GM10847 (cell line): Measurements from ENCODE around the gene SSC5D.

Experiments
- POLR2A ChIP-seq: IDR thresholded peaks from 2 replicates; pipeline ENCODE4 v1.6.1; 2011; ENCODE audit not compliant: insufficient read length; ENCODE audit errors: extremely low read depth

The SSC5D gene

DNA sequence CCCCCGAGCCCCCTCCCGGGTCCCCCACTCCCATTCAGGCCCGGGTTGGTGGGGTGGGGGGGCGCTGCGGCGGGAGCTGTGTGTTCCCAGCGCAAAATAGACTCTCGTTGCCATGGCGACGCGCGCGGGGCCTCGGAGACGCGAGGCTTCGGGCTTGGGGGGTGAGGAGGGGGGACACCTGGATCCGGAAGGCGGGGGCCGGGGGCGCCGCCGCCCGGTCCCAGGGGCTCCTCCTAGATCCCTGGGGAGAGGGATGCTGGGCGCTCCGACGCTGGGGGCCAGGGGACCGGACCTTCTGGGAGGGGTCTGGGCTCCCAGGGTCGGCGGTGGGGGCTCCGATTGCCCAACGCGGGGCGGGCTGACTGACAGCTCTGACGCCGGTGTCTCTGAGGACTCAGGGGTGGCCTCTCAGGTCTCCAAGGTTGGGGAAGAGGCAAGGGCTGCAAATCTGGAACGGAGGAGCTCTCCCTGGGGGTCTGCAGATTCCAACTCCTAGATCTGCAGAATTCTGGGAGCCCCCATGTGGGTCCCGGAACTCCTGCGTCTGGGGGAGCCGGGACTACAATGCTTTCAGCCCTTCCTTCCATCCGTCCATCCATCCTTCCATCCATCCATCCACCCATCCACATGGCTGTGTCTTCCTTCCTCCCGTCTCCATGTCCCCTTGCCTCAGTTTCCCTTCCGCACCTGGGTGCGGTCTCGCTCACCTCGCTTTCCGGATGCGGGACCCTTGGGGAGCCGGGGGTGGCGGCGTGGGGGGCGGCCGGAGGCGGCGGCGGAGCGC lies 36.1 kb upstream of the SSC5D start:
- no peak for TF ChIP-seq POLR2A

DNA sequence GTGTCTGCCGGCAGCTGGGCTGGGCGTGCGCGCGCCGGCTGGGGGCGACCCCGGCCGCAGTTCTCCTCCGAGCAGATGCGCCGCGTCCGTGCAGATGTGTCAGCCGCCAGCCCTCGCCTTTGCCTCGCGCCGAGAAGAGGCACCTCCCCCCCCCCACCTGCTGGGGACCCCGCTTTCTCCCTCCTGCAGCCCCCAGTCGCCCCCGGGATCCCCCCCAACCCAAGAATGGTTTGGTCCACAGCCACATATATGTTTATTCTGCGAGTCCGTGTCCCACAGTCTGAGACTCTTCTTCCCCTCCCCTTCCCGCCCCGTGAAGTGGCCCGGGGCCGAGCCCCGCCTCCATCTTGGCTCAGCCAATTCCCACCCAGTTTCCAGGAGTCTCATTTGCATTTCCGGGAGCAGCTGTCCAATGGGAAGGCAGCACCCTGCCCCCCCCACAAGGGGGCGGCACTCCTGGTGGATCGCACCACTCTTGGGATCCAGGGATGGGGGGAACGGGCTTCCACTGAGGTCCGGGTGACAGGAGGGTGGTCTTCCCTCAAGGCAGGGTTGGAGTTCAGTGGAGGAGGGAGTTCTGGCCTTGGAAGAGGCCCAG lies 35.4 kb upstream of the SSC5D start:
- no peak for TF ChIP-seq POLR2A

DNA sequence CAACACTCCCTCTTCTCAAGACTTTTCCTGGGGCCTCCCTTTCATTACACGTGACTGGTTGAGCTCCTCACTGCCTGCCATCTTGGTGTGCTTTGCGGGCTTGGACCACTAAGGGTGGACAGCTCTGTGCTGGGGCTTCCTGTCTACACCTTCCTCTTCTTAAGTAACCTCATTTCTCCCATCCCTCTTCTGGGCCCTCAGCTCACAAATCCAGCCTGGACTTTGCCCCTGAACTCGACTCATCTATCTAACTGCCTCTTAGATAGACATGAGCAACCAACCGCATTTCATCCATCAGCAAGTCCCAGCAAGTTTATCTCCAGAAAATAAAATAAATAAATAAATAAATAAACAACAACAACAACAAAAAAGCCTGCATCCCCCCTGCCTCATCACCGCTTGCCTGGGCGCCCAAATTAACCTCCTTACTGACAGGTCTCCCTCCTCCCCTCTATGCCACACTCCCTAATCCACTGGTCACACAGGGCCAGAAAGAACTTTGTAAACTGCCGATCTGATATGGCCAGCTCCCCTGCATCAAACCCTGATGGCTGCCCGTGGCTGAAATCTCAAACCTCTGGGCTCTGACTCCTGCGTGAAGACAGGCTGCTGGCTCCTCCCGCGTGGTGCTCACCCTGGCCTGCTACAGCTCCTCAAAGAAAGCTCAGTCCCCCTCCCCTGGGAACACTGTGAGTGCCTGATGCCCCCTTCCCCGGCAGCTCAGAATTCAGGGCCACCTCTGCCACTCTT lies 34.5 kb upstream of the SSC5D start:
- TF ChIP-seq POLR2A, result no peak

DNA sequence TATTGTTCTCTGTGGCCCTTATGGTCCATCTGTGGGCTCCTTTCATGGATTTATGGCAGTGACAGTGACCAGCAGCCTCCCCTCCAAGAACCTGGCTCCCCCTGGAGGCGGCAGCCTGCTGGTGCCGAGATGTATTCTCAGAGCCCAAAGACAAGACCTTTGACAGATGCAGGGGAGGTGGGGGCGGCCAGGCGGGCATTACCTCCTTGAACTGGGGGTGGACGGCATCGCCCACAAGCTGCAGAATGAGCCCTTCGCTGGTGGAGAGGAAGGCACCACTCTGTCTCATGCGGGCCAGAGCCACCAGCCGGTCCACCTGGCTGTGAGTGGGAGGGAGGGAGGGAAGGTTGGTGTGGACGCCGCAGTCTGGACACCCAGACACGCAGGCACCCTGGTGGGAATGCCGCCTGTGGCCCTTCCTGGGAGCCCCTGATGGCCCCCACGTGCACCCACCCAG lies 33.4 kb upstream of the SSC5D start:
- no peak for TF ChIP-seq POLR2A

- no peak for TF ChIP-seq POLR2A
Measured at GRCh38 chr19:55455576-55456235, 32.5 kb upstream of the SSC5D start.

- no peak for TF ChIP-seq POLR2A
Measured at GRCh38 chr19:55456347-55456746, 31.9 kb upstream of the SSC5D start.

DNA sequence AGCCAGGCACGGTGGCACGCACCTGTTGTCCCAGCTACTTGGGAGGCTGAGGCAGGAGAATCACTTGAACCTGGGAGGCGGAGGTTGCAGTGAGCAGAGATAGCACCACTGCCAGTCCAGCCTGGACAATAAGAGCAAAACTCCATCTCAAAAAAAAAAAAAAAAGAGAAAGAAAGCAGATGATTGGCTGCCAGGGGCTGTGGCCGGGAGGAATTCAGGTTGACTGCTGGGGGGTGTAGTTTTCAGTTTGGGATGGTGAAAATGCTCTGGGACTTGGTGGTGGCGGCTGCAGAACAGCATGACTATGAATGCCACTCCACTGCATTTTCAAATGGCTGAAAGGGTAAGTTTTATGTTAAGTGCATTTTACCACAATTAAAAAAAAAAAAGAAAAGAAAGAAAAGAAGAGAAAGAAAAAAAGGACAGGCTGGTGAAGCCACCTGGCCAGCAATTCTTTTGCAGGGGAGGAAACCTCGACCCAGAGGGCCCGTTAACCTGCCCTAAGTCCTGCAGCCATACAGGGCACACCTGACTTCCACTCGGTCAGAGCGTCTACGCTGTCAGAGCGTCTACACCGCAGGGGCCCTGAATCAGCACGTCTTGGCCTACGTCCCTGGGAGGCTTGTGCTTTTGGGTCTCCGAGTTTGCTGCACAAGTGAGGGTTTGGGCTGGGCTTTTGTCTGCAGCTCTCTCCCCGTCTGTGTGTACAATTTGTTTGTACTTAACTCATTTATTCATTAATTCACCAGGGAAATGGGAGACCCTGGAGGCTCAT lies 30.4 kb upstream of the SSC5D start:
- TF ChIP-seq POLR2A, result no peak

GRCh38 chr19:55459551-55459949 lies 28.7 kb upstream of the SSC5D start:
- TF ChIP-seq POLR2A, result no peak

DNA sequence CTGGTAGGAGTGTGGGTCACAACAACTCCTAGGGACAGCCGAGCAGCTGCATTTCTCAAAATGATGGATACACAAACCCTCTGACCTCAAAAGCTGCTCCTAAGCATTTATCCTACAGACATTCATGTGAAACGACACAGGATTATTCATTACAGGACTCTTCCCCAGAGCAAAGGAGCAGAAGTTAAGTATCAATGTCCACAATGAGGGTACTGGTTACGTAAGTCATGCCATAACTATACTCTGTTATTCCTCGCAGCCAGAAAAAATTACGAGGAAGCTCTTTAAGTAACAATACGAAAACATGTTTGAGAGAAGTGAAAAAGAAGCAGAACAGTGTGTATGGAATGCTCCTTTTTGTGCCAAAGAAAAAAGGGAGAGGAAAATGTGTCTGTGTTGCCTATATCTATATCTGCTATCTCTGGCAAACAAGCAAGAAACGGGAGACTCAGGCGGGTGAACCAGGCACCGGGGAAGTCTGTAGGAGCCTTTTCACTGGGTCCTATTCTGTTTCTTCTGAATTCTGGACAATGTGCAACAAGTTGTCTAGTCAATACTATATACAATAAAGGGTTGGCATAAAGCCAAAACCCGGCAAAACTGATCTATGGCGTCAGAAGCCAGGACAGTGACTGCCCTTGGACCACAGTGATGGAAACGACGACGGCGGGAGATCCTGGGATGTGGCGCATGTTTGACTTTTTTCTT lies 28.1 kb upstream of the SSC5D start:
- TF ChIP-seq POLR2A, result no peak

- no peak for TF ChIP-seq POLR2A
Measured at GRCh38 chr19:55460670-55461258, 27.5 kb upstream of the SSC5D start.

DNA sequence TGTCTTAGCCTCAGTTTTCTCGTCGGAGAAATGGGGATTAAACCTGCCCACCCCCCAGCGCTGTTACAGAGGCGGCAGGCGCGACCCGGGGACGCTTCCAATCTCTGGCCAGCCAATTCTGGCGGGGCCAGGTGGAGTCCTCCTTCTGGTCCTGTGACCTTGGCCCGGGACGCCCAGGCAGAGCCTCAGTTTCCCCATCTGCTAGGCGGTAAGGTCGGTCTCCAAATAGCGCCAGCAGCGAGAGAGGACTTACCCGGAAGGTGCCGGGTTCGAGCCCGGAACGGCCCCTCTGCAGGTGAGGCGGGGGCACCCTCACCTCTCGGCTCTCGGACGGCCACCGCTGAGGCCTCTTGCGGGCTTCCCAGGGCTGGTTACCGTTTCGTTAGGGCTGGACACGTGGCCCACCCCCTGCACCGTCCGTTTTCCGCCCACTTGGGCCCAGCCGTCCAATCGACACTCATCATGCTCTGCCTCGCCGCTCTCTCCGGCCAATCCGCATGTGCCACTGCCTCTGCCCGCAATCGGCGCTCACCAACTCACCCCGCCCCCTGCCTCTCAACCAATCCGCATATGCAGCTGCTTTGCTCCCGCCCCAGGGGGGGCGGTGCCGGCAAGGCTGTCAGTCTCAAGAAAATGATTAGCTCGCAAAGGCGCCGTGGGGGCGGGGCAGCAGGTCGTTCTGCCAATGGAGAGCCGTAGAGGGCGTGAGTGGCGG lies 26.8 kb upstream of the SSC5D start, which contains the start of gene ISOC2:
Gene ISOC2 (minus strand): TSS at position 384 of the 715 bp plus-strand sequence. CDS start 5,156 bp downstream, outside the sequence.
- peak; percentile 71 for TF ChIP-seq POLR2A

DNA sequence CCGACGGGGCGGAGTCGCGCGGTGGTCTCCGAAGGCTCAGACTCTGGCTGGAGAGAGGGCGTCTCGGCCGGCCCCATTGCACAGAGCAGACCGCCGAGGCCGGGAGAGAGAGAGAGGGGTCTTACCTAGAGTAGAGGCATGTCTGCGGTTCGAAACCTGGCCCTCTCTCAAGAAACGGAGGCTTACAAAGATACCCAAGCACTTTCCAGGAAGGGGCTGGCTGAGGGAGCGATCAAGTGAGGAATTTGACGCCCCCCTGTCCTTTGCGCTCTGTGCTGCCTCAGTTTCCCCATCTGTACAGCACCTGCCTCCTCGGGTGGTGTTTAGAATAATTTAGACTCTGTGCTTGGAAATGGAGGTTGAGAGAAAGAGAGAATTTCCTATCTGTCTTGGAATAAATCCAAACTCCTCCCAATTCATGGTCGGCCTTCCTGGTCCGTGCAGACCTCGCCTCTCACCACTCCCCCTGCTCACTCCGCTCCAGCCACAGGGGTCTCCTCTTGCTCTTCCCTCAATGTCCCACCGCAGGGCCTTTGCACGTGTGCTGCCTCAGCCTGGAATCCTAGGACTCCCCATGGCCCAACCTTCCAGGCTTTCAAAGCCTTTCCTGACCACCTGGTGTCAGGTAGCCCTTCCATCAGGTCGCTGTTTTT lies 26.1 kb upstream of the SSC5D start:
- TF ChIP-seq POLR2A, result peak; percentile 60
